Glomerular visceral epithelial cell (primary cell): ENCODE measurements around the gene XPO4.

Experiments used
- DNase-seq: peaks from one replicate; pipeline ENCODE4 v3.0.0-alpha.2; 2016; ENCODE audit errors: extremely low spot score

XPO4 gene

DNA sequence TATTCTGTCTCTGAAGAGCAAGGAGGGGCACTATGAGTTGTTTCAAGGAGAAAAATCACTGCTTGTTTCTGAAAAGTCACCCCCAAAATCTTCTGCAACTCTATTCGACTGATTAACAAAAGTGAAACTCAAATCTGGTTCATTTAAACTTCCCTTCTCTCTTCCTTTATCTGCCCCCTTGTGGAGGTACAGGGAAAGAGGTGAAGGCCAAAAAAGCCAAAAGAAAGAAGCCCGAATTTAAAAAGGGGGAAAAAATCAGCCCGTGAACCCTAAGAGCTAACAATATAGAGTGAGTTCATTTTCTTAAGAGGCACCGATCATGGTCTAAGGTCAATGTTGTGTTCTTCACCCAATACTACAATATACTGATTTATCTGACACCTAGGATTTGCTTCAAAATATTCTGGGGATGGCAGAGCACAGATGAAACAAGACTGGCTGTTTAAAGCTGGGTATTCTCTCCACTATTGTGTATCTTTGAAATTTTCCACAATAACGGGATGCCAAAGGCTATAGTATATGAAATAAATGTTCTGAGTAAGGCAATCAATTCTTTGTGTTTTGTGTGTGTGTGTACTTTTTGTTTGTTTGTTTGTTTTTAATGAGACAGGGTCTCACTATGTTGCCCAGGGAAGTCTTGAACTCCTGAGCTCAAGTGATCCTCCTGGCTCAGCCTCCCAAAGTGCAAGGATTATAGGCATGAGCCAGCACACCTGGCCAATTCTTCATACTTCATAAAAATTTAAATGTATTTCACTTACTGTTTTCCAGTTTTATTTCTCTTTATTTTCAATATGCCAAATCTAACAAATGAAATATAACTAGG, 73.8 kb downstream of the XPO4 start:
- peak; percentile 59 for DNase-seq

DNA sequence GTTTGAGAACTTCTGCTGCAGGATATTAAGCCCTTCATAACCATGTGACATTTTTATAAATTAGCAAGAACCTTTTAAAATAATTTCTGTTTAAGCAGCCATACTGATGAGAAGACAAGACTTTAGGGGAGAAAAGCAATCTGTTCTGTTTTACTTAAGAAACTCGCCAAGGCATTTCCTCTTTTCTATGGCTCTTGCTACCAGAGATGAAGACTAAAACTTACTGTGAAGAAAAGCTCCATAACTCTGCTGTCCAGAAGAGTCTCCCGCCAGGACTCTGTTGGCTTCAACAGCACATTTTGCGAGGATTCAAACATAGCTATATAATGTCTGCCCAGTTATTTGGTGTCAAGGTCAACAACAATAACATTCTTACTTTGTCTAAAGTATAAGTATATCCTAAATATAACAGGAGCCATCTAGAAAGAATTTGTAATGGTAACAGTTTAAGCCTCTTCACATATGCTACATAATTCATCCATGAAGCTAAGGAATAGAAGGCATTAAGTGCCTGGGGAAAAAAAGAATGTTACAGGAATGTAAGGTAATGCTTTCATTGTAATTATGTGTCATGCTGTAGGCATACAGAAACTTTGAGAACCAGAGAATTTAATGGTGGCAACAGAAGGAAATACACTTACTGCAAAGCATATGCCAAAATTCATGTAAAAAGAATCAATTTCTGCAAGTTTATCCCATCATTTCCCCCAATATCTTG, 75.5 kb downstream of the XPO4 start:
- DNase-seq = no peak

- DNase-seq = no peak
Measured at GRCh38 chr13:20826301-20826700, 76.2 kb downstream of the XPO4 start.

DNA sequence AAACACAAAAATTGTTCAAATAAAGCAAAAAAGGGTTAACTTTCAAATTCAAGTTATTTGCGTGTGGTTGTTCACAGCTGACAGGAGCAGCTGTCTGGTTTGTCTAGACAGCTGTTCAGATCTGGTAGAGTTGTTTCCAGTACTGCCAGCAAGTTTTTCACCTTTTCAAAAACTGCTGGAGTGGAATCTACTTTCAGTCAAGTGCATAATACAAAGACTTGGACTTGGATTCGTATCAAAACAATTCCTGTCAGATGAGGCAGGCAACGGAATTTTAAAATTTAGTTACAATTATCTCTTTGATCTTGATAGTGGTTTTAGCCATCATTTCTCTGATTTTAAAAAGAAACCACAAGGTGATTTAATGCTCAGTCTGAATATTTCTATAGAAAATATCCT, 77.1 kb downstream of the XPO4 start:
- peak; percentile 18 for DNase-seq

DNA sequence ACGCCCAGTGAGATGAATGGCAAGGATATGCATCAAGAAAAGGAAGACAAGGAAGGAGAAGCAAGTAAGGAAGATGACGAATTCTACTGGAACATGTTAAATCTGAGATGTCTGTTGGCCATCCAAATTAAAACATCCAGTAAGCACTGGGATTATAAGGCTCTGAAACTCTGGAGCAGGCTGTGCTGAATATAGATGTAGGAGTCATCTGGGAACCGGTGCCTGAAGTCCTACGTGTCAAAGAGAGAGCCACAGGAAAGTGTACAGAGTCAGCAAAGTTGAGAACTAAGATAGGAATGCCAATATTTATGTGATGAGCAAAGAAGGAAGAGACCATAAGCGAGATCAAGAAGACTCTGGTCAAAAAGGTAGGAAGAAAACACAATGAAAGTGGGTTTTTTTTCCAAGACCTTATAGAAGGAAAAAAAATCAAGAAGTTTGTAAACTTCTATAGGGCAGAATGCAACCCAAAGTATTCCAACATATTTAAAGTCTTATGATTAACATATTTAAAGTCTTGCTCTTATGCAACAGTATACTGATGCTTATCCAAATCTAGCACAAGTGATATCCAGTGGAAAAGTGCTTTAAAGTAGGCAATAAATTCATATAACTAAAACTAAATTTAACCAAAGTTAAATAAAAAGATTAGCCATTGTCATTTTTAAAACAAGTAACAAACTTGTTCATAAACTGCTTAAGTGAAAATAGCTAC, 77.6 kb downstream of the XPO4 start:
- no peak for DNase-seq

GRCh38 chr13:20823071-20823470, 79.5 kb downstream of the XPO4 start:
- DNase-seq = no peak

DNA sequence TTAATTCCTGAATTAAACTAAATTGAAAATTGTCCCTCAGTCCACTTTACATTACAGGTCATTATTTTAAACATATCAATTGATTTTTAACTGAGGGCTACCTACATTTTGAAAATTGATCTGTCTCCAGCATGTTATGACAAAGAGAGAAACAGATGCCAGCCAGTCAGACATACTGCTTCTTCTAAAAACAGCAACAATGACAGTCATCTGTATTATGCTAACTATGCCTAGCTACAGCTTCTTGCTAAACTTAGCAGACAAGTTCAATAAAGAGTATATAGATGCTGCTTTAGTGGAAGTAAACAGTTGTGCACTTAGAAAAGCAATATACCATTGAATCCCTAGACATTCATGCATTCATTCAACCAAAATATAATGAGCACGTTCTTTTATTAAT, 80.1 kb downstream of the XPO4 start:
- DNase-seq = no peak

- DNase-seq = no peak
Measured at GRCh38 chr13:20819715-20820114, 82.8 kb downstream of the XPO4 start.

DNA sequence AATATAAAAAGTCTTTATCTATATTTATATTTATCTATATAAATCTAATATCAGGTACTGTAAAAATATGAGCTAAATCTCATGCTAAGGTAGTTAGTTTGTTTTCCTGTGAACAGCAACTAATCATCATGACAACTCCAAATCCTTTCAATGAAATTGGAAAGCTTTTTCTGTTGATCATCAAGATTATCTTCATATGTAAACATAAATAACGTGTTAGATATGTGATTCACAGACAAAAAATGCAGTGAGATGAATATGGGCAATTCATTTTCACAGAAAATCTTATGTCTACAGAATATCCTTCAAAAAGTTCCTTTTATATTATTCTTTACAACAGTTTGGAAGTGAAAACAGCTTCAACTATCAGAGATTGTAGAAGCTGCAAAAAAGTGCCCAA, 87.1 kb downstream of the XPO4 start:
- no peak for DNase-seq

DNA sequence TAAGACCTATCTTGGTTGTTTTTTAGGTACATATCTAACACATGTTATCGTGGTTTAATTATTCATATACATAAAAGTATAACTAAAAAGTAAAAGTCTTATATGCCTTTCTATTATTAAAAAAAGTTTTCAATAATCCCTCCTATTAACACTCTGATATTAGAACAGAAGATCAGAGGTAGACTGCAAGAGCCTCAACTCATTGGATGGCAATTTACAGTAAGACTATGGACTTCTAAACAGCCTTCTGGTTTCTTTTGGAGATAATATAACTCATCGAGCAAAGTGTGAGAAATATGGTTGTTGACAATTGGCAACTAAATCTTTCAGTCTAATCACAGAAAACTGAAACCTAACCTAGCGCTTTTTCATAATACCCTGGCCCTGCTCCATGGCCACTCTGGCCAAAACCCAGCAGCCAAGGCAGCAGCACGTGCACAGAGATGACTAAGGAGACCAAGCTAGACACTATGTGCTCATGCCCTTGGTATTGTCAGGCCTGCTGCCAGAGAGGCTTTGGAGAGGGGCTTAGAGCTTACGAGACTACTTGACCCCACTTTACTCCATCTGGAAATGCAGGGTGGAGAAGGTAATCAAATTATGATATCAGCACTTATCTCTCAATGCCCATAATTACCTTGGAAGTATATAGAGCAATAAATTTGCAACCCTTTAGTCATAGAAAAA, 88.2 kb downstream of the XPO4 start:
- DNase-seq = peak; percentile 91

DNA sequence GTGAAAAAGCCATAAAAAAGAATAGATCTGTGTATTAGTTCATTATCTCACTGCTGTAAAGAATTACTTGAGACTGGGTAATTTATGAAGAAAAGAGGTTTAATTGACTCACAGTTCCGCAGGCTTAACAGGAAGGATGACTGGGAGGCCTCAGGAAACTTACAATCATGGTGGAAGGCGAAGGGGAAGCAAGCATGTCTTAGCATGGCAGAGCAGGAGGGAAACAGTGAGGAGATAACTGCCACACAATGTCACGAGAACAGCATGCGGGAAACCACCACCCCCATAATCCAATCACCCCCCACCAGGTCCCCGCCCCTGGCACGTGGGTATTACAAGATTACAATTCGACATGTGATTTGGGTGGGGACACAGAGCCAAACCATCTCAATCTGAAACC, 89.7 kb downstream of the XPO4 start:
- no peak for DNase-seq

DNA sequence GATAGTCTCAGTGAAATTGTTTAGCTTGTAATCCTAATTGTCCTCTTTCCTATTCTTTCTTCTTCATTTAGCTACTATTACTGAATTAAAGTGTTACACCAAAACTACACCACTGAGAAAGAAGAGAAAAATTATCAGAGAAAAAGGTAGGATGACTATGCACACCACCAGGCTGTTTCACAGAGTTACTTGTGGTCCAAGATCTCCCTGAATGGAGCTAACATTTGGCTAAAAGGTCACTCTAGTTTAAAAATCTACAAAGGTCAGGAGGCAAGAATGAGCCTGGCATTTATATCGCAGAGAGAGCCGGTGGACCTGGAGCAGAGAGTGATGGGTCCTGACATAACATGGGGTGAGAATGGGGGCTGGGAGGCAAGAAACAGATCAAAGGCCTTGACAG, 91.7 kb downstream of the XPO4 start:
- no peak for DNase-seq

DNA sequence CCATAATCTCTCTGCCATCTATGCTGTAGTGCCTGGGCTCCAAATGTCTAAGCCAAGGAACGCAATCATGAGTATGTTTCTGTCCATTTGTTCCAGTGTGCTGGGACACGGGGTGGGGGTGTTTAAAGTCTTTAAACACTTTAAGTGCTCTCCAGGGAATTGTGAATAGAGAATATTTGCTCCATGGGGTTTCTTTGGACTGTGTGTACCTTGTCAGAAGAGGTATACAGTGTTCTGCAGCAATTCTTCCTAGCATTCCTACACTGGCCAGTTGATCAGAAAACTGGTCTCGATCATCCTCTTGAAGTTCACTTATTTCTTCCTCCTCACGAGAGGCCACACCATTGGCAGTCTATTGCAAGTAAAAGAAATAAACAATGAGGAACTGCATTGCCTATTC, 93.7 kb downstream of the XPO4 start:
- no peak for DNase-seq

GRCh38 chr13:20803180-20803965, 99.2 kb downstream of the XPO4 start:
- DNase-seq = no peak

- DNase-seq = no peak
Measured at GRCh38 chr13:20801707-20802106, 100.8 kb downstream of the XPO4 start.

GRCh38 chr13:20799726-20800416, 102.7 kb downstream of the XPO4 start:
- no peak for DNase-seq

- no peak for DNase-seq
Measured at GRCh38 chr13:20798027-20798426, 104.5 kb downstream of the XPO4 start.

DNA sequence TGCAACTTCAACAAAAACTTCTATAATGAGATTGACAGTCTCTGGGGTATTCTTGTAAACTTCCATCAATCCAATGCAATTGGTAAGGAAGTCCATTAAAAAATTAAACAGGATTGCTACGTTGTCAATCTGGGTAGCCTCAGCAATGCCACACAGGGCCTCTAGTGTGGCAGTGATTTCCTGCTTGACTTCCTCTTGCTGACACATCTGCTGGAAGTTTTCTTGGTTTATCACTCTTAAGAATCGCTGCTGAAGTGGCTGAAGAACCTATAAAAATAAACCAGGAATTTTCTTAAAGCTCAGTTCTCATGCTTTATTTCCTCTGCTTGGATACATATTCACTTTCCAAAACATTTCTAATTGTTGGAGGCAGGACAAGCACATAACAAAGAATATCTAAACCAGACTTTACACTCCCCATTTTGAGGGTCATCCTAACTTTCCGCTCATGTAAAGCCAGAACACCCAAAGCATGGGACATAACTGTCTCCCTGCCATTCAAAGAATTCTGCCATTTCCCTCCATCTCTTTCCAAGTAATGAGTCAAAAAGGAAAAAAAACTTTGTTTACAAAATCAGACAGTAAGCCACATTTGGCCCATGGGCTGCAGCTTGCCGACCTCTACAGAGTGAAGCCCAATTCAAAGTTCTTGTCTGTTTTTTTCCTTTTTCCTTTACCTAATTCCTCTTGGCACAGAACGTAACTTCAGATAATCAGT, 105.6 kb downstream of the XPO4 start:
- DNase-seq = peak; percentile 5

- DNase-seq = no peak
Measured at GRCh38 chr13:20789665-20790064, 112.9 kb downstream of the XPO4 start.

- no peak for DNase-seq
Measured at GRCh38 chr13:20788312-20788711, 114.2 kb downstream of the XPO4 start.
